HG02870 (cell line): ENCODE data around the gene CLHC1.
"Not testable (repeated sequence)": the region's sequence is repeated elsewhere in the genome, so short reads cannot be mapped to it uniquely, and the experiment has no call there.

Experiments used
- ATAC-seq: cut with Tn5 transposase; IDR thresholded peaks from one replicate; pipeline ENCODE4 v1.9.1; 2021; ENCODE audit warnings: mild to moderate bottlenecking, moderate library complexity; ENCODE audit not compliant: unreplicated experiment

Gene CLHC1

GRCh38 chr2:55154525-55155030, 77.5 kb downstream of the CLHC1 start:
- no peak for ATAC-seq

GRCh38 chr2:55153584-55154299, 78.4 kb downstream of the CLHC1 start:
- ATAC-seq, result peak; percentile 70

GRCh38 chr2:55152475-55153412, 79.3 kb downstream of the CLHC1 start:
- ATAC-seq, result no peak

GRCh38 chr2:55151733-55152433, 80.2 kb downstream of the CLHC1 start:
- ATAC-seq, result no peak

- peak; percentile 67 for ATAC-seq
Observed at GRCh38 chr2:55150834-55151233, 81.3 kb downstream of the CLHC1 start.

GRCh38 chr2:55148269-55148668, 83.8 kb downstream of the CLHC1 start:
- ATAC-seq, result no peak

- no peak for ATAC-seq
Observed at GRCh38 chr2:55147531-55147930, 84.6 kb downstream of the CLHC1 start.

GRCh38 chr2:55147041-55147440, 85.1 kb downstream of the CLHC1 start:
- no peak for ATAC-seq

GRCh38 chr2:55146263-55146662, 85.8 kb downstream of the CLHC1 start:
- no peak for ATAC-seq

- ATAC-seq, result no peak
Observed at GRCh38 chr2:55144922-55145820, 86.9 kb downstream of the CLHC1 start.

- not testable (repeated sequence) for ATAC-seq
Observed at GRCh38 chr2:55143706-55144105, 88.4 kb downstream of the CLHC1 start.

- no peak for ATAC-seq
Observed at GRCh38 chr2:55142518-55142917, 89.6 kb downstream of the CLHC1 start.

GRCh38 chr2:55141572-55142413, 90.3 kb downstream of the CLHC1 start:
- no peak for ATAC-seq

- no peak for ATAC-seq
Observed at GRCh38 chr2:55140316-55141219, 91.5 kb downstream of the CLHC1 start.

GRCh38 chr2:55139305-55139704, 92.8 kb downstream of the CLHC1 start:
- ATAC-seq, result no peak

GRCh38 chr2:55138882-55139229, 93.2 kb downstream of the CLHC1 start:
- no peak for ATAC-seq

- ATAC-seq, result no peak
Observed at GRCh38 chr2:55138014-55138881, 93.8 kb downstream of the CLHC1 start.
